Astrocyte of the cerebellum (primary cell): Measurements from ENCODE around the gene CHL1.

Source experiments
- DNase-seq: peaks from one replicate; pipeline ENCODE4 v3.0.0-alpha.2; 2011; ENCODE audit warnings: low read depth
- H3K4me3 ChIP-seq: 2 replicates; pipeline ENCODE4 v1.5.1; 2011; ENCODE audit warnings: mild to moderate bottlenecking, low read depth, low read length, moderate library complexity
- in situ Hi-C: cut with HindIII; loops from 2 replicates; pipeline ENCODE4 v1.10.0; 2017; ENCODE audit warnings: low sequenced_read_pairs
- TF ChIP-seq, protein P1 (sequence below): IDR thresholded peaks from 2 replicates; pipeline ENCODE4 v1.5.1; 2012; ENCODE audit warnings: low read length, low read depth, moderate library complexity, mild to moderate bottlenecking; ENCODE audit errors: missing control alignments

The CHL1 gene

DNA sequence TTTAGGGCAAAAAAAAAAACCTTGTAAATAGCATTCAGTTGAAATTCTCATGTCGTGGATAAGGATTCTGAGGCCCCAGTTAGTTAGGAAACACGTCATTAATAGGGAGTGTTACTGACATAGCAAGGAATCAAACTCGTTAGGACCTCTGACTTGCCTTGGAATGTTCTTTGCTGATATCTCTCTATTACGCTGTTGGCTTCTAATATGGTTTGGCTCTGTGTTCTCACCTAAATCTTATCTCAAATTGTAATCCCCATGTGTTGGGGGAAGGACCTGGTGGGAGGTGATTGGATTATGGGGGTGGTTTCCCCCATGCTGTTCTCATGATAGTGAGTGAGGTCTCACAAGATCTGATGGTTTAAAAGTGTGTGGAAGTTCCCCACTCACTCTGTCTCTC lies 40.3 kb downstream of the CHL1 start:
- in situ Hi-C loops, result loop anchor here (5.0 kb wide), 1 partner anchor 85 kb away; no protein-coding TSS in a partner anchor
- no peak overlapping the region for H3K4me3 ChIP-seq
- DNase-seq, result no peak
- TF ChIP-seq, protein P1, sequence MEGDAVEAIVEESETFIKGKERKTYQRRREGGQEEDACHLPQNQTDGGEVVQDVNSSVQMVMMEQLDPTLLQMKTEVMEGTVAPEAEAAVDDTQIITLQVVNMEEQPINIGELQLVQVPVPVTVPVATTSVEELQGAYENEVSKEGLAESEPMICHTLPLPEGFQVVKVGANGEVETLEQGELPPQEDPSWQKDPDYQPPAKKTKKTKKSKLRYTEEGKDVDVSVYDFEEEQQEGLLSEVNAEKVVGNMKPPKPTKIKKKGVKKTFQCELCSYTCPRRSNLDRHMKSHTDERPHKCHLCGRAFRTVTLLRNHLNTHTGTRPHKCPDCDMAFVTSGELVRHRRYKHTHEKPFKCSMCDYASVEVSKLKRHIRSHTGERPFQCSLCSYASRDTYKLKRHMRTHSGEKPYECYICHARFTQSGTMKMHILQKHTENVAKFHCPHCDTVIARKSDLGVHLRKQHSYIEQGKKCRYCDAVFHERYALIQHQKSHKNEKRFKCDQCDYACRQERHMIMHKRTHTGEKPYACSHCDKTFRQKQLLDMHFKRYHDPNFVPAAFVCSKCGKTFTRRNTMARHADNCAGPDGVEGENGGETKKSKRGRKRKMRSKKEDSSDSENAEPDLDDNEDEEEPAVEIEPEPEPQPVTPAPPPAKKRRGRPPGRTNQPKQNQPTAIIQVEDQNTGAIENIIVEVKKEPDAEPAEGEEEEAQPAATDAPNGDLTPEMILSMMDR, result no peak

DNA sequence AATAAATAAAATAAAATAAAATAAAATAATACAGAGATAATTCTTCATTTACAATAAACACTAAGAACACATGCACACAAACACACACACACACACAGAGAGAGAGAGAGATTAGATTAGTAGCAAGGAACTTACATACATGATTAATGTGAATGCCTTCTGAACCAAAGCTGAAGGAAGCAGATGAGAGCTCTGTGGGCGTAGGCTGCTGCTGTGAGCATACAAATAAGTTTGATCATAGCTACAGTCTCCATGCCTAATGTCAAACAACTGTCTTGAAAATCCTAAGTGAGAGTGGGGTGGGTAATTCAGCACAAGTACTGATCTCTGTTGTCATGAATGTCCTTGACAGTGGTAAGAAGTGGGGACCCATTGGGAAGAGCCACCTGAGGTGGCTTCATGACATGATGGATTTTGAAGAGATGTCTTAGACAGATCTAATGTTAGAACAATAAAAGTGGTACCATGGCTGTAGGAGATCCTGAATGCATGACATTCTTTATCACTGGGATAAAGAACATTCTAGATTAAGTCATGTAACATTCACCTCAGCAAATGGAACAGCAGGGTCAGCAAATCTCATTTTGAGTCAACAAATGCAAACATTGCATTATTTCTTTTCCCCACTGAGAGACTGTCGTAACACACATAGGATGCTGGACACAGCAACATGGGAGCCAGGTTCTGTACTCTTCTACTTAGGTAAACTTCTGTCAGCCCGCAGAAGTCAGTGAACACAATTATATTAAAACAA lies 46.2 kb downstream of the CHL1 start:
- DNase-seq, result no peak
- TF ChIP-seq, protein P1, result no peak
- H3K4me3 ChIP-seq, result no peak overlapping the region
- in situ Hi-C loops, result no loop called here

DNA sequence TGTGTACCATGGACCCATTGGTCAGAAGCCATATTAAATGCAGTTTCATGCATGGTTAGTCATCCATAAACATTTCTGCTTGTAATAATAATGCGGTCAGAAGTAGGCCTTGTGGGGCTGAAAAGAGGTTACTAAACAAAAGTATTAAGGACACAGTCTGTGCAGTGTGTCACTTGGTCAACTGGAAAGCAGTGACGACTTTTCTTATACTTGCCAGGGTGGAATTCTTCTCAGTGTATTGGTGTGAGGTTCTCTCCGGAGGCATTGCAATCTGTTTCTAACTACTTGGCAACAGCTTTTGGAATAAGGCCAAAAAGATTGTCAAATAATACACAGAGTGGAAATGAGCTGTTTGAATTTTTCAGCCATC lies 46.8 kb downstream of the CHL1 start:
- DNase-seq, result peak; percentile 91

DNA sequence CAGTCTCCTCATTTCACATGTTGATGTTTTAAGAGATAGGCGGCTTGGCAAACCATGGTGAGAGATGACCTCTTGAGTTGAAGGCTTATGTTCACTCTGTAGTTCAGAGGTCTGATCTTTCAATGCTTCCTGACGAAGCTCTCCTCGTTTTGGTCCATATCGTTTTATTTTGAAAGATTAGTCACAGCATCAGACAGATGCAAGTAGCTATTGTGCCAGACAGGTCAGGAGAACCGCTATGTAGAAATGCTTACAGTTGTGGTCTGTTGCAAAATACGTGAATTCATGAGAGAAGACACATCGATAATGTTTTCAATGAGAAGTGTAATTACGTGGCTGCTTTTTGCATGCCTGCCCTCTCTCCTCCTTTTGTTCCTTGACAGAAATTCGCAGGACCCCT lies 47.5 kb downstream of the CHL1 start:
- peak; percentile 72 for DNase-seq
- in situ Hi-C loops, result no loop called here
- TF ChIP-seq, protein P1, result no peak
- H3K4me3 ChIP-seq, result no peak overlapping the region

More for the DNA sequence above, 46.8 kb downstream of the CHL1 start:
- TF ChIP-seq, protein P1, result no peak
- no peak overlapping the region for H3K4me3 ChIP-seq
- in situ Hi-C loops, result no loop called here

DNA sequence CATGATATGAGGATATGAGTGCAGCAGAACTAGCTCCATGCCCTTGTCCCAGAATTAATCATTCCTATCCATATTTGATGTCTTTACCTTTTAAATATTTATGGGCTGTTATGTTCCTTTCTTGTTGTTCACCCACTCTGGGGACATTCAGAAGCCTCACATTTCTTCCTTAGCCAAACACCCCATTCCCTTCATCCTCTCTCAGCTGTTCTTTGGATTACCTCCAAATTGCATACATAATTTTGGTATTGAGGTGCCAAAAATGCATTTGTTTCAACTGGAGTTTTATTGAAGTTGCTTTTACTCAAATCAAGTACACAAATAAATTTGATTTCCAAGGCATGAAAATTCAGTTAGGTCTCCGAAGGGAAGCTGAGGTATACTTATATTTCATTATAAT lies 51.4 kb downstream of the CHL1 start:
- no peak for DNase-seq
- in situ Hi-C loops, result no loop called here
- TF ChIP-seq, protein P1, result no peak
- H3K4me3 ChIP-seq, result no peak overlapping the region

DNA sequence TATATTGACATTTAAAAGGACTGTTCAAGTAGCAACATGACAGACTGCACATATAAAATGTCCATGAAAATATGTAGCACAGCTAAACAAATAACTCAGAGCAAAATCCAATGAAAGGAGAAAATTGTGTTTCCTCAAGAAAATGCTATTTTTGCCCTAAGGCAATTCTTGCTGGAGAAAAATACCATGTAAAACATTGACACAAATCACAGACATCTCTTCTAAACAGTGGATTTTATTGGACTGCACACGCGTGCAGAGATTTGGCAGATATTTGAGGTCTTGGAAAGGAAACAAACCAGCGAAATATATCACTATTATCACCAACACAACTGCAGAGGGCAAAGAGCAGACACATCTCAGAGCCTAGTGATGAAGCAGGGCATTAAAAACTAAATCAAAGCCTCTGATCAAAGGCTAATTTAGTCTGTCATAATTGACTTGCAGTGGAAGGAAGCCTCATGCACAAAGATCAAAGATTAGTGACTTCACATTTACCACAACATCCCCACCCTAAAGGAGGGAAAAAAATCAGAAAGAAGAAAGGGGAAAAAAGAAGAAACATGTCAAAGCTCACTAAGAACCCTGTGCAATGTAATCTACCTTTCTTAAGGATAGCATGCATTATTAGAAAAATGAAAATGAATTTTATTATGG lies 52.4 kb downstream of the CHL1 start:
- TF ChIP-seq, protein P1, result no peak
- in situ Hi-C loops, result no loop called here
- no peak overlapping the region for H3K4me3 ChIP-seq
- DNase-seq, result no peak
